NCI-H187 treated with DMSO at 0.1 percent for 48 hours (cell line): Measurements from ENCODE around the gene ANO9.
"Not testable (repeated sequence)": the region's sequence is repeated elsewhere in the genome, so short reads cannot be mapped to it uniquely, and the experiment has no call there.

Source experiments
- DNase-seq: peaks from one replicate; lab custom pipeline; 2025; lab: John Stamatoyannopoulos, UW

The ANO9 gene

GRCh38 chr11:400241-400689 lies 41.5 kb downstream of the ANO9 start:
- no peak for DNase-seq

GRCh38 chr11:399731-400211 lies 42.0 kb downstream of the ANO9 start:
- DNase-seq, result no peak

DNA sequence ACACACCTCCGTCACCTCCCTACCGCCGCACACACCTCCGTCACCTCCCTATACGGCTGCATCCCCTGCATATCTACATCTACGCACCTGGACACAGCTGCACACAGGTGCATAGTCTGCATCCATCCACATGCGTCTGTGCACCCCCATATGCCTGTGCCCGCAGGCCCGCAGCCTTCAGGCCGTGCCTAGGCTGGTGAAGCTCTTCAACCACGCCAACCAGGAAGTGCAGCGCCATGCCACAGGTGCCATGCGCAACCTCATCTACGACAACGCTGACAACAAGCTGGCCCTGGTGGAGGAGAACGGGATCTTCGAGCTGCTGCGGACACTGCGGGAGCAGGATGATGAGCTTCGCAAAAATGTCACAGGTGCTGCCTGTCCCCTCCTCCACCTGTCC lies 43.0 kb downstream of the ANO9 start:
- DNase-seq, result no peak

DNA sequence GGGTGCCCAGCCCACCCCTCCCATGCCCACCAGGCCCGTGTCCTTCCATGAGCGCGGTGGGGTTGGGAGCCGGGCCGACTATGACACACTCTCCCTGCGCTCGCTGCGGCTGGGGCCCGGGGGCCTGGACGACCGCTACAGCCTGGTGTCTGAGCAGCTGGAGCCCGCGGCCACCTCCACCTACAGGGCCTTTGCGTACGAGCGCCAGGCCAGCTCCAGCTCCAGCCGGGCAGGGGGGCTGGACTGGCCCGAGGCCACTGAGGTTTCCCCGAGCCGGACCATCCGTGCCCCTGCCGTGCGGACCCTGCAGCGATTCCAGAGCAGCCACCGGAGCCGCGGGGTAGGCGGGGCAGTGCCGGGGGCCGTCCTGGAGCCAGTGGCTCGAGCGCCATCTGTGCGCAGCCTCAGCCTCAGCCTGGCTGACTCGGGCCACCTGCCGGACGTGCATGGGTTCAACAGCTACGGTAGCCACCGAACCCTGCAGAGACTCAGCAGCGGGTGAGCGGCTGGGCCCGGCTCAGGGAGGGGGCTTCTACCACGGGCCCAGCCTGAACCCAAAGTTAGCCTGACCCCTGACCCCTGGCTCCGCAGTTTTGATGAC lies 44.8 kb downstream of the ANO9 start:
- DNase-seq, result no peak

DNA sequence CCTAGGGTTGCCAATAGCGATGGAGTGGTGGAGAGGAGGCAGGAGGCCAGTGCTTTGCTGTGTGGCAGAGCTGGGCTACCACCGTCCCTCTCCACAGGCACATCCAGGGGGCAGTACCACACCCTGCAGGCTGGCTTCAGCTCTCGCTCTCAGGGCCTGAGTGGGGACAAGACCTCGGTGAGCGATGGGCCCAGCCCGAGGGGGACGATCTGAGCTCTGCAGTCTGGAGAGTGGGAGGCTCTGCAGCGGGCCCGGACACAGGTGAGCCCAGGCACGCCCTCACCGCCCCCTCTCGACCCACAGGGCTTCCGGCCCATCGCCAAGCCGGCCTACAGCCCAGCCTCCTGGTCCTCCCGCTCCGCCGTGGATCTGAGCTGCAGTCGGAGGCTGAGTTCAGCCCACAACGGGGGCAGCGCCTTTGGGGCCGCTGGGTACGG lies 45.3 kb downstream of the ANO9 start:
- DNase-seq, result no peak

DNA sequence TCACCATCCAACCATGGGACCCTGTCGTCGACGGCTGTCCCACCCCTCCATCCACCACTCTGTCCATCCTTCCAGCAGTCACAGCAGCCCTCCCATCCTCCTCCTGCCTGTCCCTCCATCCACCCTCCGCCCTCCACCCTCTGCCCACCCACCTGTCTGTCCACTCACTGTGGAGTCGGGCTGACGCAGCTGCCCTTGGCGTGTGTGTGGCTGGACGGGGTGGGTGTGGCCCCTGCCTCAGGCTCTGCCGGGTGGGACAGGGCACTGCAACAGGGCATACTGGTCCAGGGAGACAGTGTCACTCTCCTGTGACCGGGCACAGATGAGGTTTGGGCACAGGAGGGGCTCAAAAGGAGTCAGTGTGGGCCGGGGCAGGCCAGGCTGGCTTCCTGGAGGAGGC lies 45.9 kb downstream of the ANO9 start:
- no peak for DNase-seq

DNA sequence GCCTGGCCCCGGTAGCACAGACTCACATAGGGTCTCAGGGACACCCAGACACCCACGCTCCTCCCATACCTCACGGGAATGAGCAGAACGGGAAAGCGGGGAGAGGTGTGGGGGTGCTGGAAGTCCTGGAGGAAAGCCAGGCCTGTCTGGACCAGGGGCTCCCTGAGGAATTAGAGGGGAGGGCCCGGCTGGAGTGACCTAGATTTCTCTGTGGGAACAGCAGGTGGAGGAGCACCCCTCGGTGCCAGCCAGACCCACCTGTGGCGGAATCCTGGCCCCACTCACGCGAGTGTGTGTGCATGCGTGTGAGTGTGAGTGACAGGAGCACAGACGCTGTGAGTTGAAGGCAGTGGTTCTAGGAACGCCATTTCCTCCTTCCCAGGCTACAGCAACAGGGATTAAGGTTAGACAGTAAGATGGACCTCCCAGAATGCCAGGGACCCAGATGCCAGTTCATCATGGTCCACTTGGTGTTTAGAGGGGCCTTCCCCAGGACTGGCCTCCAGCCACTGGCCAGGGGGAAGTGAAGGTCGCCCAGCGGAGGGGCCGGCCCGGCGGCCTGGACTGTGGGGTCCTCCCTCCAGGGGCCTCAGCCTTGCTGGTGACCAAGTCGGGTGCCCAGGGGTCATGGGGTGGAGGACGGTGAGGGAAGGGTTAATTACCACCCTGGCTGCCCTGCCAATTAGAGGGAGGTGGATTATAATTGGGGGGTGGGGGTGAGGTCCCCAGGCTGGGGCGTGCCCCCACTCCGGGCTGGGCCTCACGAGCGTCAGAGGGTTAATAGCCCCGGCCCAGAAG lies 46.8 kb downstream of the ANO9 start:
- DNase-seq, result no peak

DNA sequence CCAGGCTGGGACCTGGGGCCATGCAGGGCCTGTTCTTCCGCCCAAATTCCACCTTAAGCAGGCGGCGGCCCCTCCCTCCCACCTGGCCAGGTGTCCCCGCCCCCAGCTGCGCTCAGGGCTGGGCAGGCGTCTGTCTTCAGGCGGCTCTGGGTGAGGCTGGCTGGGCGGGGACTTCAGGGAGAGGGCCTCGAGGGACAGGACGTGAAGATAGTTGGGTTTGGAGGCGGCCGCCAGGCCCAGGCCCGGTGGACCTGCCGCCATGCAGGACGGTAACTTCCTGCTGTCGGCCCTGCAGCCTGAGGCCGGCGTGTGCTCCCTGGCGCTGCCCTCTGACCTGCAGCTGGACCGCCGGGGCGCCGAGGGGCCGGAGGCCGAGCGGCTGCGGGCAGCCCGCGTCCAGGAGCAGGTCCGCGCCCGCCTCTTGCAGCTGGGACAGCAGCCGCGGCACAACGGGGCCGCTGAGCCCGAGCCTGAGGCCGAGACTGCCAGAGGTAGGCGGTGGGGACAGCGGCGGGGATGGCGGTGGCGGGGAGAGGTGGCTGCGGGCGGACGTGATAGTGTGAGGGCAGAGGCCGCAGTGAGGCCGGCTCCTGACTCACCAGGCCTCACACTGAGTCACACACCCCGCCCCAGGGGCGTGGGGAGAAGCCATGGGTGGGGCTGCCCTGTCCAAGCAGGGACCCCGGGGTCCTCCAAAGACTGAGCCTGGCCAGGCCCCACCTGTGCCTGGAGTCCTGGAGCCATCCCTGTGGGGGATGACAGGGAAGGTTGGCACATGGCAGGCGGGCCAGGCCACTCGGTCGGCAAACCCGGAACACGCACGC lies 47.6 kb downstream of the ANO9 start, which contains the start of gene PKP3:
TSS of gene PKP3 (plus strand) at position 176 of the 824 bp plus-strand sequence. CDS start at position 260, 84 bp downstream.
- no peak for DNase-seq

DNA sequence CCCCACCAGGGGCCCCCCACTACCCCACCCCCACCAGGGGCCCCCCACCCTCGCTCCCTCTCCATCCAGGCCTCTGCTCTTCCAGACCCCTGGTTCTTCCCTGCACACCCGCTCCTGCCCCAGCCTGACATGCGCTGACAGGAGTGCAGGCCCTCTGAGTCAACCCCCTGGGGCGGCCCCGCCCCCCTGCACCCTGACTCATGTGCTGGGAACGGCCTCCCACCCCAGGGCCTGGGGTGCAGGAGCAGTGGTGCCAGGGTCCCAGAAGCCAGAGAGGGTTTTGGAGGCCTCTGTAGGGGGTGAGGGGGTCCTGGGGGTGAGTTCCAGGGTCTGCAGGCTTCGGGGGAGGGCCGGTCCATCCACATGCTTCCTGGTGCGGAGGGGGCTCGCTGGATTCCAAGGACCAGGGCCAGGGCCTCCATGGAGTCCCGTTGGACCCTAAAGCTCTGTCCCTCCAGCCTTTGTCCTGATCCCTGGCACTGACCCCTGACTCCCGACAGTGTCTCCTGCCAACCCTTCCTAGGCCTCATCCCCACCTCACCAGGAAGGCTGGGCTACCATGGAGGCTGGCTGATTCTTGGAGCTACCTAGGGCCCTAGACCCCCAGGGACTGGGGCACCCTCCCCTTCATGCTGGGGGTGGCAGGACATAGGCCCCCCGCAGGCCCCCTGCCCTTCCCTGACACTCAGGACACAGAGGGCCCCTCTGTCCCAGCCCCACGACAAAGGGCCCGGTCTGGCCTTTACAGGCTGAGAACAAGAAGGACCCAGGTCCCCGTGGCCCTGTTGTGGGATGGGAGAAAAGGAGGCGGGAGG lies 48.4 kb downstream of the ANO9 start:
- DNase-seq, result no peak

DNA sequence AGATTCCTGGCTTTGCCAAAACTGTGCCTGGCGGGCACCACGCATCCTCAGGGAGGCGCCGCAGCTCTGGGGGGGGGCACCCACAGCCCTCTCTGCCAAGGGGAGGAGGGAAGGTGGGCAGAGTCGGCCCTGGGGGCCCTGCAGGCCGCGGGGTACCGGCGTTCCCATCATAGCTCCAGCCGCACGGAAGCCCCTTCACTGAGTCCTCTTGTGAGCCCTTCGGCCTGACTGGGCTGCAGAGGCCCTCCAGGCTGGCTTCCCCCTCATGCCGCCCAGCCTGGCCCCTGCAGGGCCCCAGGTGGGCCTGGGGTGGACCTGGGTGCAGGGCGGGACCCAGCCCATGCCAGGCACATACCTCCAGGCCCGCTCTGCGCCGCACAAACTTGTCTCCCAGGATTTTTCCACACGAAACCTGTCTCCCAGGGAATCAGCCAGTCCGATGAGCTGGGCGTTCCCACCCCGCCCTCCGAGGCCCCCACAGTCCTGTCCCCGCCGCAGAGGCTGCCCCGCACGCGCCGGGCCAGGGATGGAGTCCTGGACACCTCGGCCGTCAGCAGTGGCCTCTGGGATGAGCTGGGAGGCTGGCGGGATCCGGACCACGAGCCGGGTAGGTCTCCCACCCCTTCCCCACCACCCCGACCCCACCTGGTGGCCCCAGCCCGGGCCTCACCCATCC lies 49.6 kb downstream of the ANO9 start:
- DNase-seq, result no peak

DNA sequence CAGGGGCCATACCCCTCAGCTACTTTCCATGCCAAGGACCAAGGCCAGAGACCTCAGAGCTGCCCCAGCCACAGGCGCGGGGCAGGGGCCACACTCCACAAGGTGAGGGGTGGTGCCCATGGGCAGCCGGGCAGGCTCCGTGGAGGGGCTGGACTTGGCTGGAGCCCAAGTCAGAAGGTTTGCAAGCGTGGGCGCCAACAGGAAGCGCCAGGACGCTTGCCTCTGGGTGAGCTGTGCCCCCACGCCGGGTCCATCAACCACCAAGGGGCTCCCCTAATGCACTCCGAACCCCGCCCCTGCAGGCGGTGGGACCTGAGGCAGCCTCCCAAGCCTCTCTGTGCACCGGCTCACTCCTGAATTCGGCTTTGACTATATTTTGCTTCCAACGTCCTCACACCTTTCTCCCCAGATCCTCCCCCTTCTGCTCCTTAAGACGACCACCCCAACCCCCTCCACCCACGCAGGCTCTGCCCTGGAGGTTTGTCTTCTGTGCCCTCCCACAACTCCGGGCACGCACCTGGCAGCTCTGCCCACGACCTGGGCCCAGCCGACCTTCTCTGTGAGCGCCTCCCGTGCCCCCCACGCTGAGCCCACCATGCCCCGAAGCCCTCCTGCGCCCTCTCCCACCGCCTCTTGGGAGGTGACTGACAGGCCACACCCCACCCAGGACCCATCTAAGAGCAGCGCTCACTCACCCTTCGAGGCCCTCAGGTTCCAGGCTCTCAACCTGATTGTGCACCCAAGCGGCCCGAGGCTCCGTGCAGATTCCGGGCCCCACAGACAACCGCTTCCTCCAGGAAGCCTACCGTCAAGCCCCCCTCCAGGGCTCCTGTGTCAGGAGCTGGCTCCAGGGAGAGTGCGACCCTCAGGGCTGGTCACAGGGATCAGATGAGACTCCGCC lies 50.4 kb downstream of the ANO9 start:
- no peak for DNase-seq

- DNase-seq, result no peak
Measured at GRCh38 chr11:390175-390574, 51.6 kb downstream of the ANO9 start.

GRCh38 chr11:389369-389768 lies 52.4 kb downstream of the ANO9 start:
- not testable (repeated sequence) for DNase-seq

DNA sequence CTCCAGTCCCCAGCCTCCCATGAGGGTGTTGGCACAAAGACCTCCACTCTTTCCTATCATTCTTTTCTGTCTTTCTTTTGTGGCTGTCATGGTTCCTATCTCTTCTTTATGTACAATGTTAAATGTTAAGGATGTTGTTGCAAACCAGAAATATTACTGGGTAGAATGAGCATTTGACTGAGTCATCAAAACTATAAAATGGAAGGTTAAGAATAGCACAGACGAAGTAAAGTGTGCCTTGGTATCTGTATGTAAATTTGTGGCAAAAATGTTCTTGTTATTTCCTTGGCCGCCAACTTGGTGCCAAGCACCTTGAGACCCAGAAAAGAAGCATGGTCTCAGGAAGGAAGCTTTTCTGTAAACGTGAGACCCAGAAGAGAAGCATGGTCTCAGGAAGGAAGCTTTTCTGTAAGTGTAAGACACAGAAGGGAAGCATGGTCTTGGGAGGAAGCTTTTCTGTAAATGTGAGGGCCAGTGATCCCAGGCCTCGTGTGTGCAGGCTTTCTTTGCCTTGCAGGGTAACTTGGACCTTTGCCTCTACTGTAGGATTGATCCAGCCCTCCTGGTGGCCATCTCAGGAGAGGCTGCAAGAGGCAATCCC lies 54.5 kb downstream of the ANO9 start:
- no peak for DNase-seq

DNA sequence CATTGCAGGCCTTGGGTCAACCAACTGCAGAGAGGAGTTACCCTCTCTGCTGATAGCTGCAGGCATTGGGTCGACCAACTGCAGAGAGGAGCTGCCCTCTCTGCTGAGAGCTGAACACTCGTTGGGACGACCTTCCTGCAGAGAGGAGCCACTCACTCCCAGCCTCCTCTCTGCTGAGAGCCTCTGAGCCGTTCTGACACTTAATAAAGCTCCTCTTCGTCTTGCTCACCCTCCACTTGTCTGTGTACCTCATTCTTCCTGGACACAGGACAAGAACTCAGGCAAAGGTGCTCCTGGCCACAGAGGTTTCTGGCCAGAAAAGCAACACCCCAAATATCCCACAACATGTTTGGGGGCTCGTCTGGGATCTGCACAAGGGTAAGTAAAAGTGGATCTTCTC lies 55.3 kb downstream of the ANO9 start:
- DNase-seq, result no peak

- DNase-seq, result no peak
Measured at GRCh38 chr11:385594-386351, 56.0 kb downstream of the ANO9 start.

GRCh38 chr11:384511-384910 lies 57.3 kb downstream of the ANO9 start:
- no peak for DNase-seq

GRCh38 chr11:383431-383830 lies 58.4 kb downstream of the ANO9 start:
- DNase-seq, result no peak
